Measurements from ENCODE around the gene RPH3AL. TPM values are rescaled to one million over a fixed set of nuclear protein-coding genes. Genes with fewer than 3 reads are reported as not detected.
A peak's percentile ranks its signal among the peaks of the same experiment; 100 is the strongest.

RPH3AL gene
- total RNA-seq, 4 donors from 2014 or later, result 31.4 to 92.4 (median 48.6) TPM

- Histone ChIP-seq H3K4me1 (no peaks in the 10 kb centered on the region), H3K27ac (no peak overlapping the region), H3K4me3 (no peak overlapping the region), H3K9me3 (no peaks in the 10 kb centered on the region), H3K27me3 (no peaks in the 10 kb centered on the region), H3K36me3 (no peaks in the 10 kb centered on the region)
- TF ChIP-seq POLR2A (IDR thresholded peaks at IDR 0.05) (no peak), CTCF (IDR thresholded peaks at IDR 0.05) (no peak)
- DNase-seq, result peak in 1 of 3 donors; percentile 40
Measured at GRCh38 chr17:231966-232807, 120.4 kb downstream of the RPH3AL start.

GRCh38 chr17:231191-231965, 121.2 kb downstream of the RPH3AL start:
- Histone ChIP-seq H3K4me3 (no peak overlapping the region), H3K36me3 (no peaks in the 10 kb centered on the region), H3K4me1 (no peaks in the 10 kb centered on the region), H3K27ac (no peak overlapping the region), H3K9me3 (no peaks in the 10 kb centered on the region), H3K27me3 (no peaks in the 10 kb centered on the region)
- peak in 1 of 3 donors; percentile 36 for DNase-seq
- no peak for TF ChIP-seq POLR2A (IDR thresholded peaks at IDR 0.05)
- TF ChIP-seq CTCF (IDR thresholded peaks at IDR 0.05), result no peak

- H3K9me3 ChIP-seq, result no peaks in the 10 kb centered on the region
- no peak for TF ChIP-seq POLR2A (IDR thresholded peaks at IDR 0.05)
- TF ChIP-seq CTCF (IDR thresholded peaks at IDR 0.05), result no peak
- no peaks in the 10 kb centered on the region for H3K4me1 ChIP-seq
- H3K27ac ChIP-seq, result no peak overlapping the region
- H3K4me3 ChIP-seq, result no peak overlapping the region
- H3K36me3 ChIP-seq, result no peaks in the 10 kb centered on the region
- peak in 1 of 3 donors; percentile 31 for DNase-seq
- no peaks in the 10 kb centered on the region for H3K27me3 ChIP-seq
Measured at GRCh38 chr17:230395-230770, 122.2 kb downstream of the RPH3AL start.

GRCh38 chr17:229709-230394, 122.8 kb downstream of the RPH3AL start:
- no peak for TF ChIP-seq CTCF (IDR thresholded peaks at IDR 0.05)
- TF ChIP-seq POLR2A (IDR thresholded peaks at IDR 0.05), result no peak
- Histone ChIP-seq H3K27ac (no peak overlapping the region), H3K27me3 (no peaks in the 10 kb centered on the region), H3K36me3 (no peaks in the 10 kb centered on the region), H3K4me3 (no peak overlapping the region), H3K9me3 (no peaks in the 10 kb centered on the region), H3K4me1 (no peaks in the 10 kb centered on the region)
- peak in 1 of 3 donors; percentile 26 for DNase-seq

GRCh38 chr17:228951-229708, 123.5 kb downstream of the RPH3AL start:
- peak in 1 of 3 donors; percentile 37 for DNase-seq
- Histone ChIP-seq H3K27me3 (no peaks in the 10 kb centered on the region), H3K9me3 (no peaks in the 10 kb centered on the region), H3K4me3 (no peak overlapping the region), H3K27ac (no peak overlapping the region), H3K36me3 (no peaks in the 10 kb centered on the region), H3K4me1 (no peaks in the 10 kb centered on the region)
- no peak for TF ChIP-seq CTCF (IDR thresholded peaks at IDR 0.05)
- TF ChIP-seq POLR2A (IDR thresholded peaks at IDR 0.05), result no peak

All from Peyer's patch (tissue), 4 donors.